HepG2 (cell line): ENCODE measurements around the gene P3H3. TPM values are rescaled to one million over a fixed set of nuclear protein-coding genes. Genes with fewer than 3 reads are reported as not detected.

Experiments
- CHD4 ChIP-seq: fragments of 200-600 bp; sonication (generic); IDR thresholded peaks from 2 replicates; pipeline ENCODE4 v1.7.0; 2017; ENCODE audit warnings: mild to moderate bottlenecking, low read length, borderline replicate concordance
- HOXA9 ChIP-seq: sonication (generic); formaldehyde crosslinking; IDR thresholded peaks from 2 replicates; pipeline ENCODE4 v1.8.1; 2022; ENCODE audit warnings: missing genetic modification reagents, mild to moderate bottlenecking, moderate library complexity, borderline replicate concordance
- MAZ ChIP-seq, 2 experiments: sonication (generic) in 1 of 2; formaldehyde crosslinking in 1 of 2; IDR thresholded peaks; 2 replicates each; pipeline versions ENCODE4 v1.5.0 to v1.6.1; 2012 to 2020; ENCODE audit warnings: low read depth in 2 of 2, mild to moderate bottlenecking in 2 of 2, borderline replicate concordance in 1 of 2, improper control_type of control experiment in 1 of 2, low read length in 1 of 2, missing genetic modification reagents in 1 of 2, moderate library complexity in 1 of 2
- NFE2L2 ChIP-seq: fragments of 150-350 bp; IDR thresholded peaks from 2 replicates; pipeline ENCODE4 v1.6.1; 2014; ENCODE audit warnings: low read length
- SMAD9 ChIP-seq: sonication (generic); formaldehyde crosslinking; IDR thresholded peaks from 2 replicates; pipeline ENCODE4 v1.5.1; 2020; ENCODE audit warnings: mild to moderate bottlenecking, missing genetic modification reagents
- THYN1 ChIP-seq: sonication (generic); formaldehyde crosslinking; IDR thresholded peaks from 2 replicates; pipeline ENCODE4 v1.8.1; 2023; ENCODE audit warnings: low read depth, mild to moderate bottlenecking, moderate library complexity, missing genetic modification reagents, borderline replicate concordance
- TP53 ChIP-seq: sonication (generic); formaldehyde crosslinking; conservative IDR thresholded peaks from 2 replicates; pipeline ENCODE4 v1.4.0; 2020; ENCODE audit warnings: missing genetic modification reagents
- ZNF224 ChIP-seq: sonication (generic); formaldehyde crosslinking; IDR thresholded peaks from 2 replicates; pipeline ENCODE4 v1.5.0; 2020; ENCODE audit warnings: mild to moderate bottlenecking, missing genetic modification reagents
- ZNF3 ChIP-seq: IDR thresholded peaks from 2 replicates; pipeline ENCODE4 v1.7.0; 2017; ENCODE audit warnings: inconsistent platforms
- ZNF383 ChIP-seq: sonication (generic); formaldehyde crosslinking; IDR thresholded peaks from 2 replicates; pipeline ENCODE4 v1.4.0; 2020; ENCODE audit warnings: missing genetic modification reagents, mild to moderate bottlenecking, borderline replicate concordance
- ZNF552 ChIP-seq: sonication (generic); formaldehyde crosslinking; IDR thresholded peaks from 2 replicates; pipeline ENCODE4 v1.9.0; 2022; ENCODE audit warnings: missing genetic modification reagents, mild to moderate bottlenecking, borderline replicate concordance
- ZNF564 ChIP-seq: sonication (generic); formaldehyde crosslinking; IDR thresholded peaks from 2 replicates; pipeline ENCODE4 v1.8.1; 2023; ENCODE audit warnings: mild to moderate bottlenecking, missing genetic modification reagents
- ZNF674 ChIP-seq: sonication (generic); formaldehyde crosslinking; IDR thresholded peaks from 2 replicates; pipeline ENCODE4 v1.5.0; 2020; ENCODE audit warnings: low read depth, mild to moderate bottlenecking, missing genetic modification reagents
- polyA plus RNA-seq, 8 experiments: library from polyadenylated mRNA; depleted of rRNA in 3 of 8; stranded (reverse) in 7 of 8; unstranded in 1 of 8; fragments of >200 nt; fragmentation: Illumina TruSeq in 4 of 8; extraction: Trizol in 4 of 8; gene quantifications; 2 replicates each; pipeline versions ENCODE4 v1.2.1 to v1.2.3, GENCODE V29; 2011 to 2016; ENCODE audit warnings: low read depth in 4 of 8, missing spikeins in 1 of 8, mixed read lengths in 1 of 8; ENCODE audit not compliant: insufficient read depth in 1 of 8
- total RNA-seq, 5 experiments: library from RNA; depleted of rRNA; stranded (reverse); fragments of >200 nt; fragmentation: Illumina TruSeq; extraction: Trizol; gene quantifications; 2 replicates each; pipeline ENCODE4 v1.2.3, GENCODE V29; 2016; ENCODE audit warnings: low read depth in 1 of 5
- TF ChIP-seq, protein P1 (sequence below), 2 experiments: sonication (generic) in 1 of 2; formaldehyde crosslinking in 1 of 2; IDR thresholded peaks; 2 replicates each; pipeline versions ENCODE4 v1.4.0 to v1.6.1; 2016 to 2020; ENCODE audit warnings: borderline replicate concordance in 1 of 2, low read depth in 1 of 2, mild to moderate bottlenecking in 1 of 2, missing genetic modification reagents in 1 of 2
- TF ChIP-seq, protein P2 (sequence below): sonication (generic); formaldehyde crosslinking; IDR thresholded peaks from 2 replicates; pipeline ENCODE4 v1.8.0; 2022; ENCODE audit warnings: missing genetic modification reagents, mild to moderate bottlenecking, borderline replicate concordance
- TF ChIP-seq, protein P3 (sequence below): sonication (generic); formaldehyde crosslinking; IDR thresholded peaks from 2 replicates; pipeline ENCODE4 v1.5.1; 2020; ENCODE audit warnings: missing genetic modification reagents, mild to moderate bottlenecking, borderline replicate concordance
- TF ChIP-seq, protein P4 (sequence below): sonication (generic); formaldehyde crosslinking; IDR thresholded peaks from 2 replicates; pipeline ENCODE4 v1.4.0; 2020; ENCODE audit warnings: missing genetic modification reagents

Gene P3H3
- total and polyA plus RNA-seq, 2 of the 13 experiments (the other 11 are each of a cell fraction or from before 2014, with no cell fraction given), result 20.1 to 20.5 TPM

DNA sequence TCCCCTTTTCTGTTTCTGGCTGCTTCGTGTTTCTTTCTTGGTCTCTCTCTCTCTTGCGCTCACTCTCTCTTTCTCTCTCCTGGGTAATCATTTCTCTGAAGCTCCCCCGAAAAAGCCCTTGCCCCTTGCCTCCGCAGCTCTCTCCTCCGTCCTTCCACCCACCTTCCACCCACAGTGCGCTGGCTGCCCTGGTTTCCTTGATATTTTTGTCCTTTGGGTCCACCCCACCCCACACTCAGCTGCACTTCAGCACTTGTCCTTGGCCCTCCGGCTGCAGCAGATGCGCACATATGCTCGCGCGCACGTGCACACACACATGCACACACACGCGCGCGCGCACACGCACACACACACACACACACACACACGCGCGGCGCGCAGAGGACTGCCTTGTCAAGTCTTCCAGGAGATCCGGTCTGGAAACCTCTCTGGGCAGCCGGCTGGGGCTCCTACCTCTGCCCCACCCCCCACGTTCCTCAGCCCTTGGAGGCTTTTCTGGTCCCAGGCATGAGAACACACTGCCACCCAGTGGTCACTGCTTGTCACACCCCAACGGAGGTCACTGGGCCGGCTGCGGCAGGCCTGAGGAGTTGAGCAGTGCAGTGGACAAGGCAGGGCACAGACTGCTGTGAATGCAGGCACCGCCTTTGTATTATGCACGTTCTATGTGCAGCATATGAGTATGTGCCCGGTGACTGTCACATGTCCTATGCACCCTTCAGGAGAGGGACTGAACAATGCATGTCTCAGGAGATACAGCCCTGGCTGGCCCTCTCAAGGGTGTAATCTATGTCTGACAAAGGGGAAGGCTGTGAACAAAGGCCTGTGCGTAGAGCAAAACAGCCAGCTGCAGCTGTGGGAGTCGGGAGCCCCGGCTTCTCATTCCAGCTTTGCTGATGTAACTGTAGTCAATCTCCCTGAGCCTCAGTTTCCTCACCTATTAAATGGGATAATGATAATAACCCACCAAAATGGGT is 49.3 kb upstream of the P3H3 start (continued):
- 0 out of 2 replicates have a peak, but pooled peaks have one; percentile 29 for TF ChIP-seq ZNF552 (CRISPR knock-in tag)
- TF ChIP-seq, protein P1, sequence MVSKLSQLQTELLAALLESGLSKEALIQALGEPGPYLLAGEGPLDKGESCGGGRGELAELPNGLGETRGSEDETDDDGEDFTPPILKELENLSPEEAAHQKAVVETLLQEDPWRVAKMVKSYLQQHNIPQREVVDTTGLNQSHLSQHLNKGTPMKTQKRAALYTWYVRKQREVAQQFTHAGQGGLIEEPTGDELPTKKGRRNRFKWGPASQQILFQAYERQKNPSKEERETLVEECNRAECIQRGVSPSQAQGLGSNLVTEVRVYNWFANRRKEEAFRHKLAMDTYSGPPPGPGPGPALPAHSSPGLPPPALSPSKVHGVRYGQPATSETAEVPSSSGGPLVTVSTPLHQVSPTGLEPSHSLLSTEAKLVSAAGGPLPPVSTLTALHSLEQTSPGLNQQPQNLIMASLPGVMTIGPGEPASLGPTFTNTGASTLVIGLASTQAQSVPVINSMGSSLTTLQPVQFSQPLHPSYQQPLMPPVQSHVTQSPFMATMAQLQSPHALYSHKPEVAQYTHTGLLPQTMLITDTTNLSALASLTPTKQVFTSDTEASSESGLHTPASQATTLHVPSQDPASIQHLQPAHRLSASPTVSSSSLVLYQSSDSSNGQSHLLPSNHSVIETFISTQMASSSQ (IDR thresholded peaks at IDR 0.05; ENCODE audit: low read depth), result 0 out of 2 replicates have a peak, but pooled peaks have one; percentile 34
- TF ChIP-seq, protein P1 (CRISPR knock-in tag; IDR thresholded peaks at IDR 0.05; ENCODE audit: borderline replicate concordance), result no peak
- TF ChIP-seq SMAD9, result no peak
- no peak for TF ChIP-seq NFE2L2
- no peak for TF ChIP-seq ZNF224 (CRISPR knock-in tag)
- no peak for TF ChIP-seq THYN1
- TF ChIP-seq ZNF383 (CRISPR knock-in tag), result no peak
- TF ChIP-seq HOXA9 (CRISPR knock-in tag), result no peak
- TF ChIP-seq ZNF564, result no peak; the same call in 1 of the 2 replicates
- no peak for TF ChIP-seq CHD4
- TF ChIP-seq, protein P2, sequence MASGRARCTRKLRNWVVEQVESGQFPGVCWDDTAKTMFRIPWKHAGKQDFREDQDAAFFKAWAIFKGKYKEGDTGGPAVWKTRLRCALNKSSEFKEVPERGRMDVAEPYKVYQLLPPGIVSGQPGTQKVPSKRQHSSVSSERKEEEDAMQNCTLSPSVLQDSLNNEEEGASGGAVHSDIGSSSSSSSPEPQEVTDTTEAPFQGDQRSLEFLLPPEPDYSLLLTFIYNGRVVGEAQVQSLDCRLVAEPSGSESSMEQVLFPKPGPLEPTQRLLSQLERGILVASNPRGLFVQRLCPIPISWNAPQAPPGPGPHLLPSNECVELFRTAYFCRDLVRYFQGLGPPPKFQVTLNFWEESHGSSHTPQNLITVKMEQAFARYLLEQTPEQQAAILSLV (CRISPR knock-in tag), result peak; percentile 93
- TF ChIP-seq, protein P3, sequence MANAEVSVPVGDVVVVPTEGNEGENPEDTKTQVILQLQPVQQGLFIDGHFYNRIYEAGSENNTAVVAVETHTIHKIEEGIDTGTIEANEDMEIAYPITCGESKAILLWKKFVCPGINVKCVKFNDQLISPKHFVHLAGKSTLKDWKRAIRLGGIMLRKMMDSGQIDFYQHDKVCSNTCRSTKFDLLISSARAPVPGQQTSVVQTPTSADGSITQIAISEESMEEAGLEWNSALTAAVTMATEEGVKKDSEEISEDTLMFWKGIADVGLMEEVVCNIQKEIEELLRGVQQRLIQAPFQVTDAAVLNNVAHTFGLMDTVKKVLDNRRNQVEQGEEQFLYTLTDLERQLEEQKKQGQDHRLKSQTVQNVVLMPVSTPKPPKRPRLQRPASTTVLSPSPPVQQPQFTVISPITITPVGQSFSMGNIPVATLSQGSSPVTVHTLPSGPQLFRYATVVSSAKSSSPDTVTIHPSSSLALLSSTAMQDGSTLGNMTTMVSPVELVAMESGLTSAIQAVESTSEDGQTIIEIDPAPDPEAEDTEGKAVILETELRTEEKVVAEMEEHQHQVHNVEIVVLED, result peak; percentile 54; the same call in 1 of the 2 replicates
- no peak for TF ChIP-seq ZNF674 (CRISPR knock-in tag)
- TF ChIP-seq, protein P4, sequence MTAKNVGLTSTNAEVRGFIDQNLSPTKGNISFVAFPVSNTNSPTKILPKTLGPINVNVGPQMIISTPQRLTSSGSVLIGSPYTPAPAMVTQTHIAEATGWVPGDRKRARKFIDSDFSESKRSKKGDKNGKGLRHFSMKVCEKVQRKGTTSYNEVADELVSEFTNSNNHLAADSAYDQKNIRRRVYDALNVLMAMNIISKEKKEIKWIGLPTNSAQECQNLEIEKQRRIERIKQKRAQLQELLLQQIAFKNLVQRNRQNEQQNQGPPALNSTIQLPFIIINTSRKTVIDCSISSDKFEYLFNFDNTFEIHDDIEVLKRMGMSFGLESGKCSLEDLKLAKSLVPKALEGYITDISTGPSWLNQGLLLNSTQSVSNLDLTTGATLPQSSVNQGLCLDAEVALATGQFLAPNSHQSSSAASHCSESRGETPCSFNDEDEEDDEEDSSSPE (CRISPR knock-in tag), result peak; percentile 53; the same call in 1 of the 2 replicates
- TF ChIP-seq TP53, result no peak
- TF ChIP-seq MAZ (IDR thresholded peaks at IDR 0.05; ENCODE audit: borderline replicate concordance, low read depth, low read length), result peak; percentile 43; the same call in 1 of the 2 replicates
- TF ChIP-seq MAZ (CRISPR knock-in tag; IDR thresholded peaks at IDR 0.05; ENCODE audit: low read depth), result no peak
- TF ChIP-seq ZNF3 (CRISPR knock-in tag), result no peak
